Measurements from ENCODE around the gene ANKDD1A.
A peak's percentile ranks its signal among the peaks of the same experiment; 100 is the strongest.

Gene ANKDD1A

GRCh38 chr15:64911311-64912186 is at the start of gene ANKDD1A:
Gene ANKDD1A (plus strand): TSS chr15:64911902. CDS start chr15:64911931, 29 bp downstream.
- Histone ChIP-seq H3K4me3 (ENCODE audit: low read length in 2 of 2) (peak within 1 kb of the TSS; percentile 56 to 67), H3K27ac (ENCODE audit: low read depth in 2 of 2, low read length in 2 of 2) (no peak within 1 kb of the TSS), H3K27me3 (ENCODE audit: control insufficient read depth in 2 of 2, insufficient read depth in 2 of 2, low read length in 2 of 2) (peaks cover 0 to 3% of the 10 kb centered on the region in 2 donors), H3K36me3 (ENCODE audit: control insufficient read depth in 2 of 2, insufficient read depth in 2 of 2, low read length in 2 of 2) (no peaks in the 10 kb centered on the region), H3K9ac (ENCODE audit: low read depth in 1 of 2, low read length in 2 of 2) (peak within 1 kb of the TSS in 1 of 2 donors; percentile 47), H3K9me3 (ENCODE audit: control insufficient read depth in 2 of 2, low read length in 2 of 2) (no peaks in the 10 kb centered on the region), H3K4me1 (ENCODE audit: control insufficient read depth in 2 of 2, insufficient read depth in 2 of 2, low read length in 2 of 2) (peaks cover 0 to 4% of the 10 kb centered on the region in 2 donors)

DNA sequence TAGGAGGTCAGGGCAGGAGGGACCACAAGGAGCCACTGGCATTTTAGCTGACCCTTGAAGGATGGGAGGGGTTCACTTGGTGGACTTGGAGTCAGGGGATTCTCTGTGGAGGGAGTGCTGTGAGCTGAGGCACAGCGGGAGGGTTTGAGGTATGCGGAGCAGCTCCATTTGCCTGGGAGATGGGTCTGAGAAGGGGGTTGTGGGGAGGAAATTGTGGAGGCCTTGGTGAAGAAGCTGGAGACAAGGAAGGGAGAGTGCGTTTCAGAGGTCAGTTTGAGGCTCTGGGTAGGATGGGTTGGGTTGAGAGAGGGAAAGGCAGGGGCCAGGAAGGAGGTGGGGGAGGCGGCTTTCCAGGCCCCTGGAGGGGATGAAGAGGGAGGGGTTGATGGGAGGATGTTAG is 49.7 kb upstream of the ANKDD1A start:
- no peak overlapping the region for H3K9ac ChIP-seq (ENCODE audit: low read depth in 1 of 2, low read length in 2 of 2)
- no peaks in the 10 kb centered on the region for H3K9me3 ChIP-seq (ENCODE audit: control insufficient read depth in 2 of 2, low read length in 2 of 2)
- H3K36me3 ChIP-seq (ENCODE audit: control insufficient read depth in 2 of 2, insufficient read depth in 2 of 2, low read length in 2 of 2): peaks cover 3 to 28% of the 10 kb centered on the region in 2 donors
- no peak overlapping the region for H3K27ac ChIP-seq (ENCODE audit: low read depth in 2 of 2, low read length in 2 of 2)
- H3K4me1 ChIP-seq (ENCODE audit: control insufficient read depth in 2 of 2, insufficient read depth in 2 of 2, low read length in 2 of 2): peaks cover 4 to 9% of the 10 kb centered on the region in 2 donors
- H3K4me3 ChIP-seq (ENCODE audit: low read length in 2 of 2): no peak overlapping the region
- no peaks in the 10 kb centered on the region for H3K27me3 ChIP-seq (ENCODE audit: control insufficient read depth in 2 of 2, insufficient read depth in 2 of 2, low read length in 2 of 2)

DNA sequence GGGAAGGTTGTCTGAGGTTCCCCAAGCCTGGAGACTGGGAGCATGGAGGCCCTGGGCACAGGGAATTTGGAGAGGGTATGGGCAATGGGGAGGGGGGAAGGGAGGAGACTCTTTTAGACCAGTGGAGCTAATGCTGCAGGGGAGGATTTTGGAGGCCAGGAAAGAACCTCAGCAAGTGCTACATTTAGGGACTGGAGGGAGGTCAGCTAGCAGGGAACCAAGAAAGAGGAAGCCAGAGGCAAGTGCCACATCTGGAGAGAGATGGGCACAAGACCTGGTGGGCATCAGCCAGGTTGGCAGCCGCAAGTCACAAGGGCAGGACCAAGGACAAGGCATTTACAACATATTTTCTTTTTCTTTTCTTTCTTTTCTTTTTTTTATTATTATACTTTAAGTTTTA is 49.3 kb upstream of the ANKDD1A start:
- Histone ChIP-seq H3K27ac (ENCODE audit: low read depth in 2 of 2, low read length in 2 of 2) (no peak overlapping the region), H3K4me3 (ENCODE audit: low read length in 2 of 2) (no peak overlapping the region), H3K36me3 (ENCODE audit: control insufficient read depth in 2 of 2, insufficient read depth in 2 of 2, low read length in 2 of 2) (peaks cover 3 to 28% of the 10 kb centered on the region in 2 donors), H3K27me3 (ENCODE audit: control insufficient read depth in 2 of 2, insufficient read depth in 2 of 2, low read length in 2 of 2) (no peaks in the 10 kb centered on the region), H3K9ac (ENCODE audit: low read depth in 1 of 2, low read length in 2 of 2) (no peak overlapping the region), H3K4me1 (ENCODE audit: control insufficient read depth in 2 of 2, insufficient read depth in 2 of 2, low read length in 2 of 2) (peaks cover 0 to 5% of the 10 kb centered on the region in 2 donors), H3K9me3 (ENCODE audit: control insufficient read depth in 2 of 2, low read length in 2 of 2) (no peaks in the 10 kb centered on the region)

- Histone ChIP-seq H3K36me3 (ENCODE audit: control insufficient read depth in 2 of 2, insufficient read depth in 2 of 2, low read length in 2 of 2) (peaks cover 3 to 28% of the 10 kb centered on the region in 2 donors), H3K4me1 (ENCODE audit: control insufficient read depth in 2 of 2, insufficient read depth in 2 of 2, low read length in 2 of 2) (no peaks in the 10 kb centered on the region)
Measured at GRCh38 chr15:64864068-64864467, 47.6 kb upstream of the ANKDD1A start.

GRCh38 chr15:64865126-64865997 is 46.3 kb upstream of the ANKDD1A start:
- H3K4me3 ChIP-seq (ENCODE audit: low read length in 2 of 2): no peak overlapping the region
- H3K27ac ChIP-seq (ENCODE audit: low read depth in 2 of 2, low read length in 2 of 2): peak overlapping the region; percentile 30 to 67
- H3K27me3 ChIP-seq (ENCODE audit: control insufficient read depth in 2 of 2, insufficient read depth in 2 of 2, low read length in 2 of 2): no peaks in the 10 kb centered on the region
- H3K9me3 ChIP-seq (ENCODE audit: control insufficient read depth in 2 of 2, low read length in 2 of 2): no peaks in the 10 kb centered on the region
- H3K4me1 ChIP-seq (ENCODE audit: control insufficient read depth in 2 of 2, insufficient read depth in 2 of 2, low read length in 2 of 2): no peaks in the 10 kb centered on the region
- peaks cover 3 to 22% of the 10 kb centered on the region in 2 donors for H3K36me3 ChIP-seq (ENCODE audit: control insufficient read depth in 2 of 2, insufficient read depth in 2 of 2, low read length in 2 of 2)
- no peak overlapping the region for H3K9ac ChIP-seq (ENCODE audit: low read depth in 1 of 2, low read length in 2 of 2)

More at GRCh38 chr15:64864068-64864467, 47.6 kb upstream of the ANKDD1A start:
- H3K9me3 ChIP-seq (ENCODE audit: control insufficient read depth in 2 of 2, low read length in 2 of 2): no peaks in the 10 kb centered on the region
- no peak overlapping the region for H3K27ac ChIP-seq (ENCODE audit: low read depth in 2 of 2, low read length in 2 of 2)
- no peak overlapping the region for H3K9ac ChIP-seq (ENCODE audit: low read depth in 1 of 2, low read length in 2 of 2)
- no peak overlapping the region for H3K4me3 ChIP-seq (ENCODE audit: low read length in 2 of 2)
- no peaks in the 10 kb centered on the region for H3K27me3 ChIP-seq (ENCODE audit: control insufficient read depth in 2 of 2, insufficient read depth in 2 of 2, low read length in 2 of 2)

- H3K36me3 ChIP-seq (ENCODE audit: control insufficient read depth in 2 of 2, insufficient read depth in 2 of 2, low read length in 2 of 2): peaks cover 3 to 18% of the 10 kb centered on the region in 2 donors
- no peak overlapping the region for H3K4me3 ChIP-seq (ENCODE audit: low read length in 2 of 2)
- no peaks in the 10 kb centered on the region for H3K4me1 ChIP-seq (ENCODE audit: control insufficient read depth in 2 of 2, insufficient read depth in 2 of 2, low read length in 2 of 2)
- H3K27me3 ChIP-seq (ENCODE audit: control insufficient read depth in 2 of 2, insufficient read depth in 2 of 2, low read length in 2 of 2): no peaks in the 10 kb centered on the region
- no peak overlapping the region for H3K9ac ChIP-seq (ENCODE audit: low read depth in 1 of 2, low read length in 2 of 2)
- no peaks in the 10 kb centered on the region for H3K9me3 ChIP-seq (ENCODE audit: control insufficient read depth in 2 of 2, low read length in 2 of 2)
- peak overlapping the region; percentile 30 to 67 for H3K27ac ChIP-seq (ENCODE audit: low read depth in 2 of 2, low read length in 2 of 2)
Measured at GRCh38 chr15:64865998-64866520, 45.6 kb upstream of the ANKDD1A start.

GRCh38 chr15:64869501-64869900 is 42.2 kb upstream of the ANKDD1A start:
- H3K9me3 ChIP-seq (ENCODE audit: control insufficient read depth in 2 of 2, low read length in 2 of 2): no peaks in the 10 kb centered on the region
- no peaks in the 10 kb centered on the region for H3K4me1 ChIP-seq (ENCODE audit: control insufficient read depth in 2 of 2, insufficient read depth in 2 of 2, low read length in 2 of 2)
- no peak overlapping the region for H3K4me3 ChIP-seq (ENCODE audit: low read length in 2 of 2)
- no peak overlapping the region for H3K27ac ChIP-seq (ENCODE audit: low read depth in 2 of 2, low read length in 2 of 2)
- no peak overlapping the region for H3K9ac ChIP-seq (ENCODE audit: low read depth in 1 of 2, low read length in 2 of 2)
- H3K36me3 ChIP-seq (ENCODE audit: control insufficient read depth in 2 of 2, insufficient read depth in 2 of 2, low read length in 2 of 2): peaks cover 3 to 11% of the 10 kb centered on the region in 2 donors
- H3K27me3 ChIP-seq (ENCODE audit: control insufficient read depth in 2 of 2, insufficient read depth in 2 of 2, low read length in 2 of 2): no peaks in the 10 kb centered on the region

GRCh38 chr15:64870353-64870752 is 41.3 kb upstream of the ANKDD1A start:
- Histone ChIP-seq H3K9ac (ENCODE audit: low read depth in 1 of 2, low read length in 2 of 2) (no peak overlapping the region), H3K27ac (ENCODE audit: low read depth in 2 of 2, low read length in 2 of 2) (no peak overlapping the region), H3K9me3 (ENCODE audit: control insufficient read depth in 2 of 2, low read length in 2 of 2) (no peaks in the 10 kb centered on the region), H3K27me3 (ENCODE audit: control insufficient read depth in 2 of 2, insufficient read depth in 2 of 2, low read length in 2 of 2) (no peaks in the 10 kb centered on the region), H3K4me3 (ENCODE audit: low read length in 2 of 2) (no peak overlapping the region), H3K36me3 (ENCODE audit: control insufficient read depth in 2 of 2, insufficient read depth in 2 of 2, low read length in 2 of 2) (peaks cover 0 to 7% of the 10 kb centered on the region in 2 donors), H3K4me1 (ENCODE audit: control insufficient read depth in 2 of 2, insufficient read depth in 2 of 2, low read length in 2 of 2) (no peaks in the 10 kb centered on the region)

DNA sequence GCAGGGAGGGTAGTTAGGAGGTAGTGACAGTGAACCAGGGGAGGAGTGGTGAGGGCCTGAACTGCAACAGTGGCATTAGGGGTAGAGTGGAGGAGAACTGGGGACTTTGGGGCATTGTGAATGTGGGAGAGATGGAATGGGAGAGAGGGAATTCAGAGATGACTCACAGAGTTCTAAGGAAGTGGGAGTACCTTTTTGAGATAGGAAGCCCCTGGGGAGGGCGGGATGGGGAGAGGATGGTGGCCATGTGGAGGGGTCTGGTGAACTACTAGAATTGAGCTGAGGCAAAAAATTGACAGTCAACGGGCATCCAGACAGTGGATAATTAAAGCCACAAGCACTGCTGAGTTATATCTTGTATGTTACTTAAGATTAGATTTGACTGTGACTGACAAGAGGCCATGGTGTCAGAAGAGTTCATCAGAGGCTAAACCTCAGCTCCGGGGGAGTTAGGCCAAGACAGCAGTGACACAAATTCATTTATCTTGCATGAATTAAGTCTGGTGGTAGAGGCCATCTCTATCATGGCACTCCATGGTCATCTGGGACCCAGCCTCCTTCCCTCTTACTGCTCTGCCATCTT is 36.0 kb upstream of the ANKDD1A start:
- Histone ChIP-seq H3K36me3 (ENCODE audit: control insufficient read depth in 2 of 2, insufficient read depth in 2 of 2, low read length in 2 of 2) (no peaks in the 10 kb centered on the region), H3K27ac (ENCODE audit: low read depth in 2 of 2, low read length in 2 of 2) (no peak overlapping the region), H3K9me3 (ENCODE audit: control insufficient read depth in 2 of 2, low read length in 2 of 2) (no peaks in the 10 kb centered on the region)

More for the DNA sequence above, 36.0 kb upstream of the ANKDD1A start:
- Histone ChIP-seq H3K27me3 (ENCODE audit: control insufficient read depth in 2 of 2, insufficient read depth in 2 of 2, low read length in 2 of 2) (no peaks in the 10 kb centered on the region), H3K4me3 (ENCODE audit: low read length in 2 of 2) (no peak overlapping the region), H3K4me1 (ENCODE audit: control insufficient read depth in 2 of 2, insufficient read depth in 2 of 2, low read length in 2 of 2) (peaks cover 0 to 3% of the 10 kb centered on the region in 2 donors), H3K9ac (ENCODE audit: low read depth in 1 of 2, low read length in 2 of 2) (no peak overlapping the region)
